Iris pigment epithelial cell (primary cell): ENCODE data around the gene DIPK2B.

Experiments used
- DNase-seq: peaks from one replicate; pipeline ENCODE4 v3.0.0-alpha.2; 2011; ENCODE audit warnings: low read depth

DIPK2B gene

GRCh38 chrX:45157647-45158046 is 43.0 kb downstream of the DIPK2B start:
- DNase-seq = no peak

GRCh38 chrX:45154462-45154861 is 46.2 kb downstream of the DIPK2B start:
- no peak for DNase-seq

GRCh38 chrX:45154033-45154360 is 46.7 kb downstream of the DIPK2B start:
- no peak for DNase-seq
